D721Med (cell line): ENCODE measurements around the gene ITGAE.

Experiments used
- DNase-seq: peaks from one replicate; pipeline ENCODE4 v3.0.0; 2011; ENCODE audit warnings: low spot score; ENCODE audit not compliant: insufficient read length
- FAIRE-seq: peaks from 2 replicates; lab custom pipeline; 2011; peaks lifted over from hg19 to GRCh38; lab: Jason Lieb, UNC
- TF ChIP-seq, protein P1 (sequence below): IDR thresholded peaks from 2 replicates; pipeline ENCODE4 v1.5.1; 2012; ENCODE audit warnings: mild to moderate bottlenecking, control low read depth; ENCODE audit not compliant: insufficient read depth; ENCODE audit errors: missing control alignments

Gene ITGAE

DNA sequence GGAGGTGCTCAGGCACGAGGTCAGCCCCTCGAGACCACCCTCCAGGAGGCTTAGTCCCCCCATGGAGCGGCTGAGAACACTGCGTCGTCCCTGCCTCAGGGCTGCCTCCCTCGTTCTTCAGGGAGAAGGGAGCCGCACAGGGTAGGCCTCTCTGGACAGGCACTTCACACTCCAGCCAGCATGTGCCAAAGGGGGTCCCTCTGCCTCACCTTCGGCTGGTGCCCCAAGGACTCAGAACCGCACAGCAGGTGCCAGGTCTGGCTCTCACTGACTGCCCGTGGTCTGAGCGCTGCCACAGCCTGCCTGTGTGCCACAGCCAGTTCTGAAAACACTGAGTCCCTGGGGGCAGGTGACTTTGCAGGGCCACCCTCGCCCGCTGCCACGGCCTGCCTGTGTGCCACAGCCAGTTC, 112.1 kb downstream of the ITGAE start:
- FAIRE-seq = no peak
- TF ChIP-seq, protein P1, sequence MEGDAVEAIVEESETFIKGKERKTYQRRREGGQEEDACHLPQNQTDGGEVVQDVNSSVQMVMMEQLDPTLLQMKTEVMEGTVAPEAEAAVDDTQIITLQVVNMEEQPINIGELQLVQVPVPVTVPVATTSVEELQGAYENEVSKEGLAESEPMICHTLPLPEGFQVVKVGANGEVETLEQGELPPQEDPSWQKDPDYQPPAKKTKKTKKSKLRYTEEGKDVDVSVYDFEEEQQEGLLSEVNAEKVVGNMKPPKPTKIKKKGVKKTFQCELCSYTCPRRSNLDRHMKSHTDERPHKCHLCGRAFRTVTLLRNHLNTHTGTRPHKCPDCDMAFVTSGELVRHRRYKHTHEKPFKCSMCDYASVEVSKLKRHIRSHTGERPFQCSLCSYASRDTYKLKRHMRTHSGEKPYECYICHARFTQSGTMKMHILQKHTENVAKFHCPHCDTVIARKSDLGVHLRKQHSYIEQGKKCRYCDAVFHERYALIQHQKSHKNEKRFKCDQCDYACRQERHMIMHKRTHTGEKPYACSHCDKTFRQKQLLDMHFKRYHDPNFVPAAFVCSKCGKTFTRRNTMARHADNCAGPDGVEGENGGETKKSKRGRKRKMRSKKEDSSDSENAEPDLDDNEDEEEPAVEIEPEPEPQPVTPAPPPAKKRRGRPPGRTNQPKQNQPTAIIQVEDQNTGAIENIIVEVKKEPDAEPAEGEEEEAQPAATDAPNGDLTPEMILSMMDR = no peak
- DNase-seq = no peak

DNA sequence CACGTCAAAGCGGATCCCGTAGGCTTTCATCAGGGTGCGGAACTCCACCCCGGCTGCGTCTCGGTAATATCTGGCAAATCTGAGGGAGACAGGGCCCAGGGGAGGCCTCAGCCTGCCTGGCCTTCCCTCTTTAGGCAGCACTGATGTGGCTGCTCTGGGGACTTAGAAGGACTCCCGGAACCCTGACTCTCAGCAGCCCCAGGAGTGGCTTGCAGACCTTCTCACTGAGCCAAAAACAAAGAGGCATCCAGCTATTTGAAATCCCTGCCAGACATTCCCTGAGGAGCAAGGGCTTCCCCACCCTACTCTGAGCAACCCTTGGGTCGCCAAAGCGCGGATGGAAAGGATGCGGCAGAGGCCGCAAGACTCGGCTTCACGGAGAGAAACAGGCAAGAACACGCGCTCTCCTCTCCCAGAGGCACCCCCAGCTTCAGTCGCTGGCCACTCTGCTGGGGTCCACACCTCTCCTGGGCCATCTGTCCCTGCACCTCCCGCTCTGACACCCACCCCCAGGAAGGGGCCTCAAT, 112.9 kb downstream of the ITGAE start:
- TF ChIP-seq, protein P1 = no peak
- no peak for FAIRE-seq

DNA sequence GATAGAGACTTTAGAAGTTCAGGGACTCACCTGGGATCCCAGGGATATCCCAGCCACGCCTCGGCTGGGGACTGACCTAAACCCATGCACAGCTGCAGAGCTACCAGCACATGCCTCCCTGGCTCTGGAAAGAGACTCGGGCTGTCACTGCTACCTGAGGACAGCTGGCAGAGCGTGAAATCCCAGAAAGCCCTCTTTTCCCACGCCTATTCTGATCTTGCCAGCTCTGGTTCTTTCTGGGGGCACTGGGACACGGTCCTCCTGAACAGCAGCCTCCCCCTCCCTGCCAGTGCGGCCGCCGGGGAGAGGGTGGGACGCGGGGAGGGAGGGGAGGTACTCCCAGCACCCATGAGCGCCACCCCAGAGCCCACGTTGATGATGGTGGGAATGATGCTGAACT, 115.8 kb downstream of the ITGAE start:
- DNase-seq (peak; percentile 64), FAIRE-seq (no peak)
- TF ChIP-seq, protein P1 = no peak

More for the DNA sequence above, 112.9 kb downstream of the ITGAE start:
- DNase-seq = no peak

DNA sequence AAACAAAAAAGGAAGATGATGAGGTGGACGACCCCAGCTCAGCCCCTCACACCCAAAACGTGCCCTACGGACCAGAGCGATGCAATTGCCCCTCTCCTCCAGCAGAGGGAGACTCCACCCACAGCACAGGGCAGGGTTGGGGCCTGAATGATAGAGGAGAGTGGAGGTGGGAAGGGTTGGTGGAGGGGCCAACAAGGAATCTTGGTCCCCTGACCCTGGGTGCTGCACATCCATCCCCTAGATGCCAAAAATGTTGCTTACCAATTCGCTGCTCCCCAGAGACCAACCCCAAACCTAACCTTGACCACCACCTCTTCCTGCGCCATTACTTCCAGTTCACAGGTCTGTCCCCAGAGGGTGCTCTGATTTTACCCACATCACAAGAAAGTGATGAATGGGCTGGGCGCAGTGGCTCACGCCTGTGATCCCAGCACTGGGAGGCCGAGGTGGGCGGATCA, 117.9 kb downstream of the ITGAE start:
- DNase-seq (peak; percentile 97), FAIRE-seq (no peak)
- TF ChIP-seq, protein P1 = peak; percentile 64

DNA sequence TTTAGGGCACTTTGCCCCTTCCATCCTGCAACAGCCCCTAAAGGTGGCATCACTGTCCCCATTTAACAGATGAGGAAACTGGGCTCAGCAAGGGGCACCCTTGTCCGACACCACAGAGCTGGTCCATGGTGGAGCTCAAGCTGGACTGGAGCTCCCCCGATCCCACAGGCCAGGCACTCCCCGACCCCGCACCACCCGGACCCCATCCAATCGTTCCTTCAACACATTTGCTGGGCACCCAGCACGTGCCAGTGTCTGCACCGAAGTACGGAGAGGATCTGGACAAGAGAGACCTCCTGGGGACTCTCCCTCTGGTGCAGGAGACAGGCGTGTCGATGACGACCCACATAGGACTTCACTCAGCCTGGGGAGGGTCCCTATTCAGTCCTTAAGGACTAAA, 119.0 kb downstream of the ITGAE start:
- DNase-seq (no peak), FAIRE-seq (no peak)
- TF ChIP-seq, protein P1 = no peak

DNA sequence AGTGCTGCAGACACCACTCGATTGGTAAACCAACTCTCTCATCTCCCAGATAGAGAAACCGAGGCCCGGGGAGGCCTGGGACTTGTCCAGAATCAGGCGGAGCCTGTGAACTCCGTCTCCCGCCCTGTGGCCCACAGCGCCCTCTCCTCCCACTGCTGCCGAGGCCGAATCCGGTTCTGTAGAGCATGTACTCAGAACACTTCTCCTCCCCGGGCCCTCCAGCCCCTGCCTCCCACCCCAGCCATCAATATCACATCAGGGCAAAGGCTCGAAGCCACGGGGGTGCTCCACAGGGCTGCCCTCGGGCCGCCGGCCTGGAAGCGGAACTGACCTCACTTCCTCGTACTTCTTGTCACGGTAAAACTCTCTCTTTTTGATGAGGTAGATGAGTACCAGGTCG, 119.4 kb downstream of the ITGAE start:
- DNase-seq = no peak
- FAIRE-seq = no peak
- TF ChIP-seq, protein P1 = no peak

DNA sequence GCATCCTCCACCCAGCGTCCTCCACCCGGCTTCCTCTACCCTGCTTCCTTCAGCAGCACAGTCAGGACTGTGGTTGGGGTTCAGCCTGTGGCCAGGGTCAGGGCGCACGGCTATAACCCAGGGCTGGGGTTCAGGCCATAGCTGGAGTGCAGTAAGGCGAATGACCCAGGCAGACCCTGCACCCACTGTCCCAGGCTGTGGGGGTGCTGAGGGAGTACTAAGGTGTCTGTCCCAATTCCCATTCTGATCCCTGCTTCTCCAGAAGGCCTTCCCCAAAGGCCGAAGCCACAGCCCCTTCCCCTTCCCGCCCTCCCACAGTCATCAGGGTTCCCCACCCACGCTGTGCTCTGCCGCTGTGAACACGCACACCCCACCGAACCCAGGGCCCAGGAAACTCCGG, 119.9 kb downstream of the ITGAE start:
- FAIRE-seq (no peak), DNase-seq (no peak)
- TF ChIP-seq, protein P1 = no peak
